ENCODE data around the gene ZDHHC24.

GRCh38 chr11:66505276-66505816, 40.5 kb downstream of the ZDHHC24 start:
- TF ChIP-seq CTCF (IDR thresholded peaks at IDR 0.05) (no peak), POLR2A (IDR thresholded peaks at IDR 0.05) (no peak)
